H1 (cell line): ENCODE data around the gene TIMM9. TPM values are rescaled to one million over a fixed set of nuclear protein-coding genes. Genes with fewer than 3 reads are reported as not detected.

ENCODE experiments used
- ATF3 ChIP-seq: IDR thresholded peaks from 2 replicates; pipeline ENCODE4 v1.6.1; 2011; ENCODE audit warnings: low read depth, mild to moderate bottlenecking, low read length; ENCODE audit not compliant: insufficient read depth
- CHD7 ChIP-seq: fragments of 300-600 bp; sonication (generic); IDR thresholded peaks from 2 replicates; pipeline ENCODE4 v1.7.1; 2012; ENCODE audit warnings: low read length, moderate library complexity, mild to moderate bottlenecking, inconsistent platforms; ENCODE audit not compliant: insufficient replicate concordance
- MAX ChIP-seq: IDR thresholded peaks from 2 replicates; pipeline ENCODE4 v1.6.1; 2012; ENCODE audit warnings: inconsistent platforms
- POU5F1 ChIP-seq: IDR thresholded peaks from 2 replicates; pipeline ENCODE4 v1.6.1; 2011; ENCODE audit warnings: low read depth, mild to moderate bottlenecking, low read length, moderate library complexity
- RFX5 ChIP-seq: IDR thresholded peaks from 2 replicates; pipeline ENCODE4 v1.6.1; 2011; ENCODE audit warnings: low read depth, low read length, improper control_type of control experiment, borderline replicate concordance
- RNF2 ChIP-seq: fragments of 200-900, 300-1000 bp; sonication (generic); IDR thresholded peaks from 2 replicates; pipeline ENCODE4 v1.7.1; 2016; ENCODE audit warnings: borderline replicate concordance, low read depth, mild to moderate bottlenecking, antibody characterized with exemption, low read length; ENCODE audit not compliant: poor library complexity, severe bottlenecking; ENCODE audit errors: missing control alignments
- TEAD4 ChIP-seq: IDR thresholded peaks from 2 replicates; pipeline ENCODE4 v1.6.1; 2012; ENCODE audit warnings: low read depth, low read length, inconsistent platforms, mixed read lengths
- polyA plus RNA-seq, 7 experiments: library from polyadenylated mRNA; depleted of rRNA in 3 of 7; stranded (reverse) in 5 of 7; unstranded in 2 of 7; fragments of >200 nt in 5 of 7; fragments of 200-250 nt in 2 of 7; gene quantifications; 1 replicate in 5 of 7; 2 replicates in 1 of 7; 4 replicates in 1 of 7; pipeline versions ENCODE4 v1.2.1 to v1.2.3, GENCODE V29; 2011 to 2013; ENCODE audit warnings: missing spikeins in 2 of 7, mixed read lengths in 2 of 7
- total RNA-seq: library from RNA; stranded (reverse); fragmentation: NEBNext Ultra II Directional; extraction: Animal tissue kit (Norgen Biotek cat#: 25700); gene quantifications from 2 replicates; pipeline ENCODE4 v1.2.1, GENCODE V29; 2021

The TIMM9 gene
- total and polyA plus RNA-seq, 2 of the 8 experiments (the other 6 are each of a cell fraction or from before 2014, with no cell fraction given): 24.0 to 52.2 TPM

- TF ChIP-seq CHD7 (no peak), RFX5 (no peak), POU5F1 (no peak), MAX (peak; percentile 80; the same call in 1 of the 2 replicates), RNF2 (no peak), TEAD4 (peak; percentile 50; the same call in 1 of the 2 replicates), ATF3 (no peak)
Measured at GRCh38 chr14:58395812-58396788, 31.2 kb downstream of the TIMM9 start, which contains the start of gene TOMM20L (continued).
